ENCODE results near the gene COL11A2.
A peak's percentile ranks its signal among the peaks of the same experiment; 100 is the strongest.

COL11A2 gene

DNA sequence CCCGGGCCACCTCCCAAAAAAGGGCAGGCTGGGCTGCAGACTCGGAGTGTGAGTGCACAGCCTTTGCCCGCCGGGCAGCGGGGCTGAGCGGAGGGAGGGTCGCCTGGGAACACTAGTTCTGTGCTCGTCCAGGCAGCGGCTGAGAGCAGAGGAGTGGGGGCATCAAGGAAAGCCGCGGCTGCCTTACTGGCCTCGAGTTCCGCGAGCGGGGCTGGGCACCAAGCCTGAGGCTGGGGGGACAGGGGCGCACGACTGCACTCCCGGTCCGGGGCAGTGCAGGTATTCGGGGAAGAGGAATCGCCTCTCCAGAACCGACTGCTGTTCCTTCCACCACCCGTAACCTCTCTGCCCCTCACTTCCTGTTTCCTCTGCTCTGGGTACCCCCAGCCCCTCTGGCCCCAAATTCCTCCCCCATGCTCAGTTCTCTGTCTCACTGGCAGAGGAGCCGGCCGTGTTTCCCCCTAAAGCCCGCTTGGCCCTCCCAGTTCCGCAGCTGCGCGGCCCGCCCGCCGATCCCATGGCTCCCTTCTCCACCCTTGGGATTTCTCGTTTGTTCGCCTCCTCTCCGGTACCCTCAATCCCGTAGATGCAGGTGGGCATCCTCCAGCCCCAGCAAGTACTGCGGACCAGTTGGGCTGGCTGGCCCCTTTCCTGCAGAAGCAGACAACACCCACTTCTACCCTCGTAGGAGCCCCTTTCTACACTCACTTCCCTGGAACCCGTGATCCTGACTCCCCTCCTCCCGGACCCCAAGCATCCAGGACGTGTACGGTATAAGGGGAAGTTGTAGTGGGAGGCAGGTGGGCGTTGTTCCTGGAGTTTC, 21.1 kb upstream of the COL11A2 start:
- H3K27ac ChIP-seq: peak overlapping the region in 1 of 2 donors; percentile 56

DNA sequence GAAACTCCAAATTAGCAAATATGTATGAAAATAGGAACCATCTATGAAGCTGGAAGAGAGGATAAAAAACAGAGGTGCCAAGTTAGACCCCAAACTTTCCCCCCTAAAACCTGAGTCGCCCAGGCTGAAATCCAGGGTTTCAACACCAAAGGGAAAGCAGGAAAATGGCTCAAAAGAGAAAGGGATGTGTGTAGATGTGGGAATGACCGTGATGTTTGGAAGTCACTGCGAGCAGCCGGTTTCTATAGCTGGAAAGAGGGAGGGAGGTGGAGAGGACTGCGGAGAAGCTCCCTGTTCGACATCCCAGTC, 20.5 kb upstream of the COL11A2 start:
- Histone ChIP-seq H3K36me3 (peaks cover 0 to 28% (median 22%) of the 10 kb centered on the region in 3 donors), H3K27ac (peak overlapping the region in 1 of 2 donors; percentile 56), H3K9me3 (no peaks in the 10 kb centered on the region), H3K27me3 (no peaks in the 10 kb centered on the region), H3K4me1 (peaks cover 0 to 26% (median 19%) of the 10 kb centered on the region in 4 donors), H3K4me3 (peak overlapping the region; percentile 52 to 54)
- TF ChIP-seq CTCF (IDR thresholded peaks at IDR 0.05): no peak
- DNase-seq: no peak
- intact Hi-C loops (cut with DNase I; ENCODE audit: low total_unique reads): loop anchor here (5.0 kb wide), 1 partner anchor 34 kb away; no protein-coding TSS in a partner anchor

More for the DNA sequence above, 21.1 kb upstream of the COL11A2 start:
- Histone ChIP-seq H3K4me1 (peaks cover 0 to 26% (median 19%) of the 10 kb centered on the region in 4 donors), H3K36me3 (peaks cover 0 to 28% (median 22%) of the 10 kb centered on the region in 3 donors), H3K9me3 (no peaks in the 10 kb centered on the region), H3K4me3 (peak overlapping the region; percentile 52 to 54), H3K27me3 (no peaks in the 10 kb centered on the region)
- DNase-seq: peak in 1 of 2 donors; percentile 68
- TF ChIP-seq CTCF (IDR thresholded peaks at IDR 0.05): no peak
- intact Hi-C loops (cut with DNase I; ENCODE audit: low total_unique reads): loop anchor here (5.0 kb wide), 1 partner anchor 34 kb away; no protein-coding TSS in a partner anchor

DNA sequence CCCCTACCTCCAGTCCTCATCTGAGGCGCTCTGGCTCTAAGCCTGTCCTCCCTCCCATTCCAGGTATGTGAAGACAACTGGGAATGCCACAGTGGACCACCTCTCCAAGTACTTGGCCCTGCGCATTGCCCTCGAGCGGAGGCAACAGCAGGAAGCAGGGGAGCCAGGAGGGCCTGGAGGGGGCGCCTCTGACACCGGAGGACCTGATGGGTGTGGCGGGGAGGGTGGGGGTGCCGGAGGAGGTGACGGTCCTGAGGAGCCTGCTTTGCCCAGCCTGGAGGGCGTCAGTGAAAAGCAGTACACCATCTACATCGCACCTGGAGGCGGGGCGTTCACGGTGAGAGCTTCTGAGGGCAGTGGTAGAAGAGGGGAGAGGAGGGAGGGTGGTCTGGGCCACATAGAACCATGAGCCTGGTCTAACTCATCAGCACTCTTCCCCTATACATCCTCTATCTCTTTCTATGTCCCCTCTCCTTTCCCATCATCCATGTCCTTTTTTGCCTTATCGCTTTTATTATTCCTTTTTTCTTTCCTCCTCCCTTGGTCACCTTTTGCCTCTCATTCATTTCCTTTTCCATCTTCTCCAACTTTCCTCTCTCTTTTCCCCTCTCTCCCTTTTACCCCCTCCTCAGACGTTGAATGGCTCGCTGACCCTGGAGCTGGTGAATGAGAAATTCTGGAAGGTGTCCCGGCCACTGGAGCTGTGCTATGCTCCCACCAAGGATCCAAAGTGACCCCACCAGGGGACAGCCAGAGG, 19.6 kb upstream of the COL11A2 start:
- DNase-seq: peak in 1 of 2 donors; percentile 63
- no peak overlapping the region for H3K4me3 ChIP-seq
- H3K27ac ChIP-seq: no peak overlapping the region
- peaks cover 0 to 28% (median 22%) of the 10 kb centered on the region in 3 donors for H3K36me3 ChIP-seq
- H3K27me3 ChIP-seq: no peaks in the 10 kb centered on the region
- H3K4me1 ChIP-seq: peaks cover 0 to 34% (median 26%) of the 10 kb centered on the region in 4 donors
- H3K9me3 ChIP-seq: no peaks in the 10 kb centered on the region
- no peak for TF ChIP-seq CTCF (IDR thresholded peaks at IDR 0.05)
- intact Hi-C loops (cut with DNase I; ENCODE audit: low total_unique reads): loop anchor here (5.0 kb wide), 1 partner anchor 35 kb away; no protein-coding TSS in a partner anchor

- no peaks in the 10 kb centered on the region for H3K27me3 ChIP-seq
- peaks cover 0 to 28% (median 22%) of the 10 kb centered on the region in 3 donors for H3K36me3 ChIP-seq
- no peak overlapping the region for H3K4me3 ChIP-seq
- intact Hi-C loops (cut with DNase I; ENCODE audit: low total_unique reads): loop anchor here (5.0 kb wide), 1 partner anchor 36 kb away; no protein-coding TSS in a partner anchor
- H3K9me3 ChIP-seq: no peaks in the 10 kb centered on the region
- TF ChIP-seq CTCF (IDR thresholded peaks at IDR 0.05): no peak
- peaks cover 0 to 35% (median 29%) of the 10 kb centered on the region in 4 donors for H3K4me1 ChIP-seq
- no peak overlapping the region for H3K27ac ChIP-seq
- DNase-seq: no peak
Observed at GRCh38 chr6:33211136-33211535, 18.9 kb upstream of the COL11A2 start.

DNA sequence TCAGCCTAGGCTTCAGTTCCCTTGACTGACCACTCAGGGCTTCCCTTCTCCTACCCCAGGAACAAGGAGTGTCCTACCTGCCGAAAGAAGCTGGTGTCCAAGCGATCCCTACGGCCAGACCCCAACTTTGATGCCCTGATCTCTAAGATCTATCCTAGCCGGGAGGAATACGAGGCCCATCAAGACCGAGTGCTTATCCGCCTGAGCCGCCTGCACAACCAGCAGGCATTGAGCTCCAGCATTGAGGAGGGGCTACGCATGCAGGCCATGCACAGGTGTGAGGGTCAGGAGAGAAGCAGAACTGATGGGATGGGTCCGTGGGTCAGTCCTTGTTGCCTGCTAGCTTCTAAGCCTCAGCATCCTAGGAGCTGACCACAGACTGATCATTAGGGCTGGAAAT, 17.6 kb upstream of the COL11A2 start:
- TF ChIP-seq CTCF (IDR thresholded peaks at IDR 0.05): no peak
- peak in 1 of 2 donors; percentile 53 for DNase-seq
- Histone ChIP-seq H3K9me3 (no peaks in the 10 kb centered on the region), H3K27me3 (no peaks in the 10 kb centered on the region), H3K4me1 (peaks cover 0 to 40% (median 35%) of the 10 kb centered on the region in 4 donors), H3K4me3 (no peak overlapping the region), H3K36me3 (peaks cover 0 to 28% (median 22%) of the 10 kb centered on the region in 3 donors), H3K27ac (no peak overlapping the region)
- intact Hi-C loops (cut with DNase I; ENCODE audit: low total_unique reads): loop anchor here (5.0 kb wide), 1 partner anchor 37 kb away; no protein-coding TSS in a partner anchor

Data from tibial artery (tissue), 4 donors.